ENCODE data around the gene CCNY.

GRCh38 chr10:35345383-35345742 is 9.1 kb downstream of the CCNY start:
- TF ChIP-seq CTCF (IDR thresholded peaks at IDR 0.05) (no peak), POLR2A (IDR thresholded peaks at IDR 0.05) (no peak)
